Stimulated activated CD8-positive, alpha-beta memory T cell treated with anti-CD3 and anti-CD28 coated beads, Interleukin-12 subunit alpha, Interleukin-12 subunit beta, amount 100 ng/mL, for 24 hours (primary cell): ENCODE measurements around the gene TMEM266.

Experiments used
- DNase-seq: peaks from one replicate; pipeline ENCODE4 v3.0.0-alpha.2; 2020; ENCODE audit errors: extremely low read depth

Gene TMEM266

GRCh38 chr15:76162036-76162398, 102.2 kb downstream of the TMEM266 start:
- no peak for DNase-seq

DNA sequence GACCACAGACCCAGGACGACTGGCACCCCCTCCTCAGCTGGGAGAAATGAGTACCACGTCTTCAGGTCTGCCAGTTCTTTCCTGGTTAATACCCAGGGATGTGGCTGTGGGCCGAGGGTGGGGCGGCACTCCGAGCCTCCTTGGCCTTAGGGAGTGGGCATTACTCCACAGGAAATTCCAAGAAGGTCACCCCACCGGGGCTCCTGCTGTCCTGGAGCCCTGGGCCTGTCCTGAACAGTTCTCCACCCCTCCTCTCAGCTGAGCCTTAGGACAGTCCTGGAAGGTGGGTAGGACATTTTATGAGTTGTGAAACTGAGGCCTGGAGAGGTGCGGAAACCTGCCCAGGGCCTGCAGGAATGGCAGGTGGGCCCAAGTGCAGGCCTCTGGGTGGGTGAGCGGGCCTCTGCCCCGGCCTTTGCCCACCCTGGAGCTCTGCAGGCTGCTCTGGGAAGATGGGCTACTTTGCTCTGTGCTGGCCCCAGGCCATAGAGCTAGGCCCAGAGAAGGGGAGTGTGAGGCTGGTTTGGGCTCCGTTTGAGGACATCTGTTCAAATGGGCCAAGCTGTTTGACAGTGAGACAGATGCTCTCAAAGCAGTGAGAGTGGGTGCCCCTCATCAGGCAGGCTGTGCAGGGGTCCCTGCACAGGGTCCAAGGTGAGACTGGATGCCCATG, 103.1 kb downstream of the TMEM266 start:
- no peak for DNase-seq

GRCh38 chr15:76163457-76164295, 103.9 kb downstream of the TMEM266 start:
- no peak for DNase-seq

- no peak for DNase-seq
These were observed 104.8 kb downstream of the TMEM266 start for GRCh38 chr15:76164602-76165001.

DNA sequence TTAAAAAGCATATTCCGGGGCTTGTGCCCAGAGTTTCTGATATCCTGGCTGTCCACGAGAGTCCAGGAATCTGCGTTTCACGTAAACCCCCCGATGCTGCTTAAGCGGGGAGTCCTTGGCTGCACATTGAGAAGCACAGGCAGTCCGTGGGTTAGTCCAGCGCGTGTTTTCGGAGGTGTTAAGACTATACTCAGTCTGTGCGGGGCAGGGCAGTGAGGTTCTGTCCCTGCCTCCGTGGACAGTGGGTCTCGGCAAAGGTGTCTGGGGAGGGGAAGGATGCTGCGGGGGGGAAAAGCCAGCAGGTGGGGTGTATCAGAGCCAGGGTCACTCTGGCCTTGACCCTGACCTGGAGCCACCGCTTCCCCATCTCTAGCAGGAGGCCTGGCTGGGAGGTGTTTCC, 106.2 kb downstream of the TMEM266 start:
- no peak for DNase-seq

DNA sequence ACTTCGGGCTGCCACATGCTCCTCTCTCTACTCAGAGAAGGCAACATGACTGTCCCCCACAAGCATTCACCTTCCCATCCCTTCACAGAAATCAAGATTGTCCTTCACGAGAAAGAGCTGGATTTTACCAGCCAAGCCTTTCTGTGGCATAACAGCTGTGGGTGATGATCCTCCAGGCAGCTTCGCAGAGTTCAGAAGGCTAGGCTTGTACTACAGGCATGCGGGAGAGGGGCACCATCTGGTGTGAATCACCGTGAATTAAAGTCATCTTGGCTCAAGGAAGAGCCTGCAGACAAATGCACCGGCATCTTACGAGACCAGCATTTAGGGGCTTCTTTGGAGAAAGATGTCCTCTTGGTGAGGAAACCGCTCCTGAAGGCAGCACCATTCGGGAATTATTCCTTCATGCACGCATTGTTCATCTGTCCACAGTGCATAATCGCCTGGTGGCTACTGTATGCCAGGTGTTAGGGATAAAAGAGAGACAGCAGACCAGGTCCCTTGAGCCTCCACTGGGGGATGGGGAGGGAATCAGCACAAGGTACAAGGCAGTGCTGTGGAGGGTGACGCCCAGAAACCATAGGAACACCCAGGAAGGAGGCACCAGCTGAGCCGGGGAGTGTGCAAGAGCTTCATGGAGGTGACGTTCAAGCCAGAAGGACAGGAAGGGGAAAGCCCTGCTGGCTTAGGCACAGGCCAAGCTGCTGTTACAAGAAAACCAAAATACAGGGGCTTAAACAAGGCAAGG, 108.6 kb downstream of the TMEM266 start:
- DNase-seq: no peak

DNA sequence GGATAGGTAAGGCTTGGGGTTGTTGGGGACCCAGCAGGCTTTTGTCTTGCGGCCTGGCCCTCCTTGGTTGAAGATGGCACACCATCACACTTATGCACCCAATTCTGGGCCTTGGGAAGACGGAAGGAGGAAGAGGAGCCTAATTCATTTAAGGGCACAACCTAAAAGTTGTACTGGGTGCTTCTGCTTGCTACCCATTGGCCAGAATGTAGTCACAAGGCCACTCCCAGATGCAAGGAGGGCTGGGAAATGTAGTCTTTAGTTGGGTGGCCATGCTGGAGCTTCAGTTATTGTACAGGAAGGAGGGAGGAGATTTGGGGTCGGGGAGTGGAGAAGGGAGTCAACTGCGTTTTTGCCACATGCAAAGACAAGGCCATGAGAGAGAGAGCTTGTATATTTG, 109.2 kb downstream of the TMEM266 start:
- DNase-seq: no peak

GRCh38 chr15:76169911-76170800, 110.4 kb downstream of the TMEM266 start:
- DNase-seq: no peak

DNA sequence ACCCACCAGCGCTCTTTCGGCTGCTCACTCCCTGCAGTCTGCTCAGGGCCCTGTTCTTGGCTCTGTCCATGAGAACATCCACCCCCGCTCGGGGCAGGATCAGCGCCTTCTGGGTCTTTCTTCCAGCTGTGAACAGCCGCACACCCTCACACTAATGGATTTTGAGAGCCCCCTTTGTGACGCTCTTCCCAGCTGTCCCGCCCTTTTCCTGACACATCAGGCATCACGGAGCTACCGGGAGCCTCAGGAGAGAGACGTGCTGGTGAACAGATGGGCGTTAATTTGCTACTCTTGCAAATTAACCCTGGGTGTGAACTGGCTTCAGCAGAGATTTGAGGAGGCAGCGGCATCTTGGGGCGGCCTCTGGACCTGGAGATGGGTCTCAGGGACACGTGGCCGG, 113.0 kb downstream of the TMEM266 start:
- DNase-seq: no peak

DNA sequence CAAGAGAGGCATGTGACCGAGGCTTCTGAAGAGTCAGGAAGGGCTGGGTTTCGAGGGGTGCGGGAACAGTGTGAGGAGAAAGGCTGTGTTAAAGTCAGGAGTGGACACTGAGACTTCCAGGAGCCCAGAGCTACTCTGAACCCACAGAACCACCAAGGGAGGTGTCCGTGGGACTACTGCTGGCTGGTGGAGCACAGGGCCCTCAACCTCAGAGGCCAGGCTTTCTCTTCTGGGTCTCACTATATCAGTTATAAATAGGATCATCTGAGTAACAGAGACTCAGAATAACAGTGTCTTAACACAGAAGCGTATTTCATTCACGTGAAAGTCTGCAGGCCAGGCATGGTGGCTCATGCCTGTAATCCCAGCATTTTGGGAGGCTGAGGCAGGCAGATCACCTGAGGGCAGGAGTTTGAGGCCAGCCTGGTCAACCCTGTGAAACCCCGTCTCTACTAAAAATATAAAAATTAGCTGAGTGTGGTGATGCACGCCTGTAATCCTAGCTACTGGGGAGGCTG, 113.6 kb downstream of the TMEM266 start:
- no peak for DNase-seq

- no peak for DNase-seq
These were observed 114.9 kb downstream of the TMEM266 start for GRCh38 chr15:76174654-76175053.

- no peak for DNase-seq
These were observed 115.7 kb downstream of the TMEM266 start for GRCh38 chr15:76175442-76175841.

- no peak for DNase-seq
These were observed 116.3 kb downstream of the TMEM266 start for GRCh38 chr15:76176059-76176458.

- DNase-seq: no peak
These were observed 116.8 kb downstream of the TMEM266 start for GRCh38 chr15:76176487-76177085.

DNA sequence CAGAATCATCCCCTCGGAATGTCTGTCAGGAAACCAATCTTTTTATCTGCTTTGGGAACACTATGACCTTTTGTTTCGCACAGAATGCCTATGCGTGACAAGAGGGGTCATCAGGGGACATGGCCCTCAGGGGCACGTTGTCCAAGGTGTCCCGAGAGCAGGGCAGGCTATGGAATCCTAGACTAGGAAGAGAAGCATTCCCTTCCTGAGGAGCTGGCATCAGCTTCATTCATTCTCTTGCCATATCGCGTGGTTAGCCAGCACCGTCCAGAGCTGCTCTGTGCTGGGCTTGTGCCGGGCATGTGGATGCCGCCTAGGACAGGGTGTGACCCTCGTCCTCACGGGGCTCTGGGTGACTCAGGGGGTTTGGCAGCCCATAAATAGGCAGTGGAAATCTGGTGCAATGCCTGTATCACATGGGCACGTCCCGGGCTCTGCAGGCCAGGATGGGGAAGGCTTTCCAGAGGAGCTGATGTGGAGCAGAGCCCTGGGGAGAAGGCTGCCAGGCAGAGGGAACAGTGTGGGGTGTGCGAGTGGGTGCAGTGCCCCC, 117.8 kb downstream of the TMEM266 start:
- DNase-seq: no peak

- no peak for DNase-seq
These were observed 118.7 kb downstream of the TMEM266 start for GRCh38 chr15:76178296-76179000.

DNA sequence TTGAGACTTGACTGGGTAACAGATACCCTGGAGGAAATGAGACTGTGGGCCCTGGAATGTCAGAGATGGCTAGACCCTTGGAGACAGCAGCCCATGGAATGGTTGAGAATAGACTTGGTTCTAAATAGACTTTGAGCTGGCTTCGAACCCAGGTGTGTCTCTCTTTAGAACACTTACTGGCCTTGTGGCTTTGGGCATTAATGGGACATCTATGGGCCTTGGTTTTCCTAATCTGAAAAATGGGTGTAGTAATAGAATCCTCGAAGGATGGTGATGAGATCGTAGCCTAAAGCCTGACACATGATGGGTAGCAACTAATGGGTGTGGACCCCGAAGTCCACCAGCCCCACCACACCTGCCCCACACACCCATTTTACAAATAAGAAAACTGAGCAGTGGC, 119.2 kb downstream of the TMEM266 start:
- DNase-seq: no peak

GRCh38 chr15:76180321-76180720, 120.5 kb downstream of the TMEM266 start:
- no peak for DNase-seq

- DNase-seq: peak; percentile 5
These were observed 121.9 kb downstream of the TMEM266 start for GRCh38 chr15:76181705-76182107.
